ENCODE results near the gene SUMO4.
"Not testable (repeated sequence)": the region's sequence is repeated elsewhere in the genome, so short reads cannot be mapped to it uniquely, and the experiment has no call there.

Gene SUMO4

DNA sequence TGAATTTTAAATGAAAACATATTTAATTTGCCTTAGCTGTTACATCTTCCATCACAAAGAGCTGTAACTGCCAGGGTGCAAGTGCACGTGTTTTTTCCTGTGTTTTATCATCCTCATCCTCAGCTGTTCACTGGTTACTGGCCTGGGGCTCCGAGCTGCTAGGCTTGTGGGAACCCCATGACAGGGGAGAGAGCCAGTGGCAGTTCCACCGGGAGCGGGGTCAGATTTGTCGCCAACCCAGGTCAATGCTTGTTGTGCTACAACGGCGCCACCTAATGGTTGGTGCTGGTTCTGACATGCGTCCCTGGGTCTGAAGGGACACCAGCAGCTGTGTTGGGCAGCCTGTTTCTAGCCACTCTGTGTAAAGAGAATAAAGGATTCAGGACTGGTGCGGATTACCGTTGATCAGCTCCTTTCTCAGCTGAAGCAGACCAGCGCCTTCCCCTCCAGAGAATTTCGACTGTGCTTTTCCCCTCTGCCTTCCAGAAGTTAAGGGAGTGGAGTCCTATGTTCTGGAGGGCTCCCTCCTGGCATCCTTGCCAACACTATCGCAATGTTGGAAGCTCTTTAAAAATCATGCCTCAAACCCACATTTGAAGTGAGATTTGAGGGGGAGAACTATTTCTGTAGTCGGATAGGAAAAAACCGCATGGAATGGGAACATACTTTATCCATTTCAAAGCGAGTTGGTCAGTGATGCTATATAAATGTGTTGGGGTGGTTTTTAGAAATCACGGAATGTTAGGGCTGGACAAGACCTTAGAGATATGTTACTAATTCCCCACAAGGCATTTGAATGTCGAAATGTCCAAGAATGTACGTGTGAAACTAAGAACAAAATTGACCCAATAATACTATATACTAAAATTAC, 32.1 kb downstream of the SUMO4 start:
- peak; percentile 77 to 91 (median 87) for DNase-seq (ENCODE audit: low read depth in 3 of 3)

DNA sequence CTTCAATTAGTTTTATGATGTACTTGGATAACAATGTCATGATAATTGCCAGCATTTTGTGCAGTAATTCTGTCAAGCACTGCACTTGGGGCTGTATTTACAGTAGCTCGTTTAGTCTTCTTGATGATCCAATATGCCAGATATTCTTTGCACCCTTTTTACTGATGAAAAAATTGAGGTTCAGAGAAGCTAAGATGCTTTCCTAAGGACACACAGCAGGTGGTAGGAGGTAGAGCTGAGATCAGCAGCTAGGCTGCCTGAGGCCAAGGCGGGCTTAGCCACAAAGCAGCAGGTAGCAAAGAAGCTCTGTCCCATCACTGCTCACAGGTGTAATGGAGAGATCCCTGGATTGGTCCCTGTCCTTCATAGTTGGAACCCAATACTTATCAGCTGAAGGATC, 33.3 kb downstream of the SUMO4 start:
- no peak for DNase-seq (ENCODE audit: low read depth in 3 of 3)

DNA sequence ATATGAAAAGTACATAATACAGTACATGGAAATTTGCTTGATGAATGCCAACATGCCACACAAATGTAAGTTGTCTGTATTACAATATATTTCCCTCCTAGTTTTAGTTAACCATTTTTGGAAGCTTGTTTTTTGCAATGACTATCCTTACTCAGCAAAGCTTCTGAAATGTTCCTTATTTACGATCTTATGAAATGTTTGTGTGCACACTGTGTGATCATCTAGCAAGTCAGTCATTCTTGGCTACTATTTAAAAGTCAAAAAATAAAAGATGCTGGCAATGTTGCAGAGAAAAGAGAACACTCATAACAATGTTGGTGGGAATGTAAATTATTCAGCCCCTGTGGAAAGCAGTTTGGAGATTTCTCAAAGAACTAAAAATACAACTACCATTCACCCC, 33.8 kb downstream of the SUMO4 start:
- DNase-seq (ENCODE audit: low read depth in 3 of 3): no peak

DNA sequence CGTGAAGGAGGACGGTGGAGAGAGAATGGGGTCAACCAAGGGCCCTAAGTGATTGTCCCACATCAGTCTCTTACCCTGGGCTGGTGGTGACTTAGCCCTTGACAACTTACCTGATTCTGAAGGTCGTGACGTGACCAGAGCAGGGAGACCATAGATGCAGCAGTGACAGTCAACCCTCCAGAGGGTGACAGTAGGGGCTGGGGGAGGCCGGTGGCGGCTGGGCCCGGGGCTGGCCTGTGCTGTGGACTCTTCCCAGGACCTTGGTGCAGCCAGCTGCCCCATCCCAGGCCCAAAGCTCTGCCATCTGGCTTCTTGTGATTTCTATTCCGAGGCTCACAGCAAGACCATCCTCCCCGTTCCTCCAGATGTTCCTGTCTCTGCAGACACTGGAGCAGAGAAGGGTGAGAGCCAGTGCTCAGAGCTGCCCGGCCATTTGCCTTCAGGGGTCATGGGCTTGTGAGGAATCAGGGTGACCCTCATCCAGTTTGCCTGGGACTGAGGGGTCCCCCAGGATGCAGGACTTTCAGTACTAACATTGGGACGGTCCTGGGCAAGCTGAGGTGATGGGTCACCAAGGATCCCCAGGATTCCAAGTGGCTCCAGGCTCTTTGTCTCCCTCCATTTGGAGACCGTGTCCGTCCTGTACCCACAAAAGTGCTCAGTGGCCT, 36.0 kb downstream of the SUMO4 start:
- DNase-seq (ENCODE audit: low read depth in 3 of 3): no peak

DNA sequence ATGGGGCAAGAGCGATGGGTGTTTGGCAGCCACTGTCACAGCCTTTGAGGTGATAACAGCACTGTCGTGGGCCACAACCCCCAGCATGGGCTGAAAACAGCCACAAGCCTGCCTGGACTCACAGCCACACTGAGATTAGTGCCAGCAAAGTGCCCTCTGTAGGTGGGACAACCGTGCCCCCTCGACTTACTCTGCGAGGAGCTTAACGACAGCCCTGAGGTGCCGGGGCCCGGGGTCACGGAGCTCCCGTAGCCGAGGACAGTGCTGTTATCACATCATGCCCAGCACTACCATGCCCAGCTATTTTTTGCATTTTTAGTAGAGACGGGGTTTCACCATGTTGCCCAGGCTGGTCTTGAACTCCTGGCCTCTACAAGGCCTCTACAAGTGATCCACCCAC, 36.6 kb downstream of the SUMO4 start:
- DNase-seq (ENCODE audit: low read depth in 3 of 3): no peak

DNA sequence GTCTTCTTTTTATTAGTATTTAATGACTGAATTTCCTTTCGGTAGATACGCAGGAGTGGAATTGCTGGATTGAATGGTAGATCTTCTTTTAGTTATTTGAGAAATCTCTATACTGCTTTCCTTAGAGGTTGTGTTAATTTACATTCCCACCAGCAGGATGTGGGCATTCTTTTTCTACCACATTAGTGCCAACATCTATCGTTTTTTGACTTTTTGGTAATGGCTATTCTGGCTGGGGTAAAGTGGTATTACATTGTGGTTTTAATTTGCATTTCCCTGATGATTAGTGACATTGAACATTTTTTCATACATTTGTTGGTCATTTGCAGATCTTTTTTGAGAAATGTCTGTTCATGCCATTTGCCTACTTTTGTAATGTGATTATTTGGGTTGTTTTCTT, 37.1 kb downstream of the SUMO4 start:
- DNase-seq (ENCODE audit: low read depth in 3 of 3): no peak

DNA sequence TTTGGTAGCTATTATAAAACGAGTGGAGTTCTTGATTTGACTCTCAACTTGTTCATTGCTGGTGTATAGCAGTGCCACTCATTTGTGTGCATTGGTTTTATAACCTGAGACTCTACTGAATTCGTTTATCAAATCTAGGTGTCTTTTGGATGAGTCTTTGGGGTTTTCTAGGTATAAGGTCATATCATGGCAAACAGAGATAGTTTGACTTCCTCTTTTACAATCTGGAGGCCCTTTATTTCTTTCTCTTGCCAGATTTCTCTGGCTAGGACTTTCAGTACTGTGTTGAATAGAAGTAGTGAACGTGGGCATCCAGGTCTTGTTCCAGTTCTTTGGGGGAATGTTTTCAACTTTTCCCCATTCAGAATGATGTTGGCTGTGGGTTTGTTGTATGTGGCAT, 38.8 kb downstream of the SUMO4 start:
- DNase-seq (ENCODE audit: low read depth in 3 of 3): no peak

DNA sequence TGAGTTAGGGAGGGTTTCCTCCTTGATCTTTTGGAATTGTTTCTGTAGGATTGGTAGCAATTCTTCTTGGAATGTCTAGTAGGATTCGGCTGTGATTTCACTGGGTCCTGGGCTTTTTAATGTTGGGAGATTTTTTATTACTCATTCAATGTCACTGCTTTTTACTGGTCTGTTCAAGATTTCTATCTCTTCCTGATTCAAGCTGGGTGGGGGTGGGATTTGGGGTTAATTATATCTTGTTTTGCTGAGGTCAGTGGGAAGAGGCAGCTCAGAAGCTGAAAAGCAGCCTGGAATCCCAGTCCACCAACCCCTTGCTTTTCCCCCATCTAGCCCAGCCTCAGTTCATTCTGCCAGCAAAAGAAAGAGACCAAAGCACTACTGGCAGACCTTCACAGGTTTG, 39.6 kb downstream of the SUMO4 start:
- DNase-seq (ENCODE audit: low read depth in 3 of 3): no peak

DNA sequence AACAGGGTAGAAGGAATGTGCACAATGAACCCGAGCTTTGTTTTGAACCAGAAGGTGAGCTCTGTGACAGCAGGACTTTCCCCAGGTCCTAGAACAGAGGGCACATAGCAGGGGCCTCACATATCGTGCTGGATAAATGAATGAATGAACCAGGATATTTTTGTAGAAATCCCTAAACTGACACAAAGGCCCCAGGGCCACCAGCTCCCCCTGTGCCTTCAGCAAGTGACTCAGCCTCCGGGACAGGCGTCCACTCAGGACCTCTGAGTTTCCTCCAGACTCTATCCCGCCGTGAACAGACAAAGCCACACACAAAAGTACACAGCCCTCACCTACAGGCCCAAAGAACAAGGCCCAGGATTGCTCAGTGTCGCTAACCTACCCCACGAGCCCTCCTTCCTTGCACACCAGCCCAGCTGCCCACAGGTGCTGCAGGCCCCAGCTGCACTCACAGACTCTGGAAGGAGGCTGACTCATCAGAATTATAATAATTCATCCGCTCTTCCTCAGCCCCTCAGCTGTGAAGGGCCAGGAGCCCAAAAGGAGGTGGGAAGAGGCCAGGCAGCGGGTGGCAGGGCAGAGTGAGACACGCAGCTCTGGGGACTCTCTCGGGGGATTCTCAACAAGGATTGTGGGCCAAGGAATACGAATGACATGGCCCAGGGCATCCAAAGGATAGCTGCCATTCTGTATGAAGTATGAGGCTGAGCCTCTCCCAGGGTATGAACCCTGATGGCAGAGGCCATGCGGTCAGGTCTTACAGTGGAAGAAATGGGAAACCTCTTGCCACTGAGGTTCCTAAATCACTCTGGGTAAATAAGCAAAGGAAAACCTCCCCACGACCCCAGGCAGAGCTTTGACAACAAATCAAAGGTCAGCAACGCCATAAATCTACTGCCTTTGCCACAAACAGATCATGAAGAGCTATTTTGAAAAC, 40.9 kb downstream of the SUMO4 start:
- no peak for DNase-seq (ENCODE audit: low read depth in 3 of 3)

DNA sequence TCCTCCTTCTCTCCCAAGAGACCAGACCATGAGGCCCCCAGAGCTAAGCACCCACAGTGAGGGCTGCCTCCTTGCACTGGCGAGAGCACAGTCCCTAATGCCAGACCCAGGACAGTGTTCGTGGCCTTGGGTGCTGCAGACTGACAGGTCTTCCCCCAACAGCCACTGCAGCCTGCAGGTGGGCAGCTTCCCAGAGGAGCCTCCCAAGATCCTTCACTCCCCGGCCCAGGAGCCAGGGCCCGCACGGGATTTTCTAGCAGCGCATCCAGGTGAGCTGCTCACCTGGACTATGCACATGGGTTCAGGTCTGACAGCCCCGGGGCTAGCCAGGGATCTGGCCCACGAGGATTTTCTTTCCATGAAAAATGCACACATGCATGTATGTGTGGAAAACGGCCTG, 41.7 kb downstream of the SUMO4 start:
- no peak for DNase-seq (ENCODE audit: low read depth in 3 of 3)

DNA sequence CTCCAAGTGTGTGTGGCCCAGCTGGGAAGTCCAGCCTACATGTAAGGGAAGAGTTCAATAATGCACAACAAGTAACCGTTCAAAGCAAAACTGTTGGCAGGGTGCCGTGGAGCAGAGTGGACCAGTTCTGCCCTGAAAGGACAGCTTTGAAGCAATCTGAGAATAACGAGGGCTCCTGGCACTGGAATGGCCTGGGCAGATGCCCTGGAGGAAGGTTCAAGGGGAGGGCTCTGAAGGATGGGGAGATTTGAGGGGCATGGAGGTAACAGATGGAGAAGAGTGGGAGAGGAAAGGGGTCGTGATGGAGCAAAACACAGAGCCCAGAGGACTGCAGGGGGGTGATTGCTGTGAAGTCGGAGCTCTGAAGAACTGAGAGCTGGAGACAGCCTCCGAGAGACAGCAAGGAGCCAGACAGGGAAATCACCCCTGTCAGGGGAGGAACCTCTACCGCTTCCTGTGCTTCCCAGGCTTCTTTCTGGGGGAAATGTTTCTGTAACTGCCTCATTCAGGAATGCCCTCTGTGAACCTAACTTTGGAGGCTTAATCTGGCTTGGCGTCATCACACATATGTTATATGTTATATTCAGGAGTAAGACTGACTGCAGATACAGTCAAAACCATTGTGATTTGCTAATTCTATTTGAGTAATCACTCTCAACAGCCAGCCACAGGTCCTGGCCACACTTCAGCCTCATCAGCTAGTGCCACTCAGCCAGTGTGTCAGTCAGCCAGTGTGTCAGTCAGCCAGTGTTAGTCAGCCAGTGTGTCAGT, 43.5 kb downstream of the SUMO4 start:
- DNase-seq (ENCODE audit: low read depth in 3 of 3): no peak

DNA sequence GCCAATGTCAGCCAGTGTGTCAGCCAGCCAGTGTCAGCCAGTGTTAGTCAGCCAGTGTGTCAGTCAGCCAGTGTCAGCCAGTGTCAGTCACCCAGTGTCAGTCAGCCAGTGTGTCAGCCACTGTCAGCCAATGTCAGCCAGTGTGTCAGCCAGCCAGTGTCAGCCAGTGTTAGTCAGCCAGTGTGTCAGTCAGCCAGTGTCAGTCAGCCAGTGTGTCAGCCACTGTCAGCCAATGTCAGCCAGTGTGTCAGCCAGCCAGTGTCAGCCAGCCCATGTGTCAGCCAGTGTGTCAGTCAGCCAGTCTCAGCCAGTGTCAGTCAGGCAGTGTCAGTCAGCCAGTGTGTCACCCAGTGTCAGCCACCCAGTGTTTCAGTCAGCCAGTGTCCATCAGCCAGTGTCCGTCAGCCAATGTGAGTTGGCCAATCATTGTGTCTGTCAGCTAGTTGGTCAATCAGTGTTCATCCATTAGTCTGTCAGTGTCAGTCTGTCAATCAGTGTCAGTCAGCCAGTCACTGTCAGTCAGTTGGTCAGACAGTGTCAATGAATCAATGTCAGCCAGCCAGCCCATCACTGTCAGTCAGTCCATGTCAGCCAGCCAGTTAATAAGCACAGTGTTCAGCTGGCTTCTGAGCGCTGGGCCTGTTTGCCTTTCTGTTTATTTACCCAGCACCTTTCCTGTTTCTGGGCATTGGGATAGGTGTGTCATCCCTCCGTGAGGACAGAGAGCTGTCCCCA, 44.5 kb downstream of the SUMO4 start:
- not testable (repeated sequence) for DNase-seq (ENCODE audit: low read depth in 3 of 3)

DNA sequence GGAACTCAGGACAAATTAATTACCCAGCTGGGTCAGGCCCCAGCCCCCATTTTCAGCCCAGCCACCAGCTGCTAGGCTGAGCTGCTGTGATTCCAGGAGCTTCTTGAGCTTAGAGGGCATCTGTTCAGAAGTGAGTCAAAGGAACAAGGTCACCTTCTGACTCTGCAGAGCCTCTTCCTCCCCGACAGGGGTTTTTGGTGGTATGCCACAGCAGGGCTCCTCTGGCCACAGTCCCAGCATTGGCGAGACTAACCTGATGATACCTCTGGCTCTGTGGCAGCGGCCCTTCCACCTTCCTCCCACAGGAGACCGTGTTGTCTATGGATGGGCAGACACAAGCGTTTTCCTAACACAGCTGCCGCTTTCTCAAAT, 45.0 kb downstream of the SUMO4 start:
- DNase-seq (ENCODE audit: low read depth in 3 of 3): no peak

DNA sequence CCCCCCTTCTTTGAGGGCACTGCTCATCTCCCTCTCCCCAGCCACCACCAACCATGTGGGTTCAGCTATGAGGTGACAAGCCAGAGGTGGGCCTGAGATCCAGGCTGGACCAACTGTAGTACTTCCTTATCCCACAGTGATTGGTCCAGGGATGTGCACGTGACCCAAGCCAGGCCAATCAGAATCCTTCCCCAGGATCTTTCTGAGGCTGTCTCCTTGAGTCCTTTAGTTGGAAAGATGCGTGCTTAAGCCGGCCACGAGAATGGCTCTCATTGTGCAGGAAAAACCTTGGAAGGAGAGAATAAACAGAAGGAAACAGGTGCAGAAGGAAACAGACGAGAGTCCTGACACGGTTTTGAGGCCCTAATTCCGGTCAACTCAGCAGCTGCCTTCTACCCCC, 45.5 kb downstream of the SUMO4 start:
- DNase-seq (ENCODE audit: low read depth in 3 of 3): no peak

DNA sequence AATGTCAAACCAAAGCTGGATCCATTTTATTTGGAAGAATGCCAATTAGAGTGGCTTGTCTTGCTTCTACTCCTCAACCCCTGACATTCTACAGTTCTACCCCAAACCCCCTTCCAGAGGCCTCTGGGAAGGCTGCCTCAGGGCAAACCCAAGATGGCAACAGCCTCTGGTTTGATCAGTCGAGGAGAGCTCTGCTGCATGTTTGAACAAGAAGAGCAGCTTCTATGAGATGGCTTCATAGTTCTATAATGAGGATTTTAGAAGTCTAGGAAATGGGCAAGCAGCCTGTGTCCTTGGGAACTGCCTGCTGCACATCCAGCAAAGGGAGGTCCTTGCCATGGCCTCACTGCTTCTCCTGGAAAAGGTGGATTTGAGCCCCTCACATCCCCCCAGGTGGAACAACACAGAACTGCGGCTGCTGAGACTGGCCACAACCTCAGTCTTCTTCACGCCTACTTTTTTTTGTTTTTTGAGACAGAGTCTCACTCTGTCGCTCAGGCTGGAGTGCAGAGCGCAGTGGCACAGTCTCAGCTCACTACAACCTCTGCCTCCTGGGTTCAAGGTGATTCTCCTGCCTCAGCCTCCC, 46.8 kb downstream of the SUMO4 start:
- DNase-seq (ENCODE audit: low read depth in 3 of 3): no peak

DNA sequence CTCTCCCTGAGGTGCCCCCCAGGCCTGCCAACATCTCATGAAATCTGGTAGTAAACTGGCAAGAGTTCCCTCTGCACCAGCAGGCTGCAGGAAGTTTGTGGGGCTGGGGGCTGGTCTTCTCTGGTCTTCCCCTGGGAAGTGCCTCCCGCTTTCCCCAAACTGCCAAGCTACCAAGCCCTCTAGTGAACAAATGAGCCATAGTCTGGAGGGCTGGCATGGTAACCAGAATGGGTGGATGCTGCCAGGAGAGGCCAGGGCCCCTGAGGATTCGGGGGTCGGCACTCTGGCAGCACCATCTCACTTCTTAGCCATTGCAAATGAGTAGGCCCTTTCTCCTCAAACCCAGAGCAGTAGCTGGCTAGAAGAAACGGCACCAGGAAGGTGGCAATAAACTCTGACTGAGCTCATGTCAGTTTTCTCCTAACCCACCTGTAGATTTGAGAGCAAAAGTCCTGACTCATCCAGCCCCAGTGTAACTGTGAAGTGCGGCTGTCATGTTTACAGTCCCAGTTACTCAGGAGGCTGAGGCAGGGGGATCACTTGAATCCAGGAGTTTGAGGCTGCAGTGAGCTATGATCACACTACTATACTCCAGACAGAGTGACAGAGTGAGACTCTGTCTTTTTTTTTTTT, 48.9 kb downstream of the SUMO4 start:
- no peak for DNase-seq (ENCODE audit: low read depth in 3 of 3)

DNA sequence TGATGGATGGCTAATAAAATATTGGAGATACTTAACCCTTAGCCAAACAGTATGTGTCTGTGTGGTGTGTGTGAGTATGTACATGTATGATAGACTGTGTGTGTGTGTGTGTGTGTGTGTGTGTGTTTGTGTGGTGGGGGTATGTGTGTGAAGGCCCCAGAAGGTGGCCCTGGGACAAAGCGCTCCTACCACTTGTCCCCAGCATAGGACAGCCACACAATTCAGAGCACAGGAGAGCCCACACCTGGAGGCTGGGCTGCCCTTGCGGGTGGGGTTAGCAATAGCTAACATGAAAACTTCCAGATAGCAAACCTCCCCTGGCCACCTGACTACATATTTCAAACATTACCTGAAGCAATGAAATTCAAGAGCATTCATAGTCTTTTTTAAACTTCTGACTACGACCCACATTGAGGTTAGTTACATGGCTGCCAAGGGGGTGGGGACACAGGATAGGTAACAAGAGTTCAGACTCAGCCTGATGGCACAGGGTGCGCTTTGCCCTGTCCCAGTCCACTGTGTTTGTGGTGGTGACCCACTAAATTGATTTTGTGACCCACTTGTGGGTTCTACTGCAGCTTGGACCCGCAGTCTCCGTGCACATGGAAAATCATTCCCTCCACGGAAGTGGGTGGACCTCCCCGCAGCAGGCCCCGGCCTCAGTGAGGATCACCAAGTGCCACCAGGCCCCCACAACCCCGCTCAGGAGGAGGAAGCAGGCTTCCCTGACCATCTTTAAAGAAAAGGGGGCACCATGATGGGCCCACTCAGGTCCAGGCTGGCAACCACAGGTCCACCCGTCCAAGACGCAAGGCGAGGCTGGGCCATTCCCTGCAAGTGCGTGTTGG, 50.0 kb downstream of the SUMO4 start:
- no peak for DNase-seq (ENCODE audit: low read depth in 3 of 3)
